Esophagus muscularis mucosa (tissue), 4 donors: ENCODE results near the gene CACNA2D2. TPM values are rescaled to one million over a fixed set of nuclear protein-coding genes. Genes with fewer than 3 reads are reported as not detected.

Experiments
- small RNA-seq, 3 donors: library from RNA; depleted of rRNA; stranded (forward); fragments of <200 nt; gene quantifications; one replicate each; pipeline ENCODE3, GENCODE V24; 2016
- total RNA-seq, 4 donors: library from RNA; depleted of rRNA; stranded (reverse); fragments of >200 nt; gene quantifications; one replicate each; pipeline versions ENCODE4 v1.1.0 to v1.2.1, GENCODE V29; 2016

The CACNA2D2 gene
- total RNA-seq, 4 donors from 2014 or later: 0.84 to 2.8 (median 1.1) TPM

Small RNA genes lying within 50 kb of the gene (small RNA-seq; reads per million reads assigned to genes)
- 0 to 0.08 (median 0) reads per million in 3 donors for gene RNA5SP131

Other genes starting within 250 kb of the CACNA2D2 start
- 10 to 100 TPM; 37.4 to 66.6 (median 46.4) TPM for gene SEMA3B, start 234.5 kb downstream of the CACNA2D2 start, total RNA-seq
- not detected for gene LSMEM2, start 224.5 kb downstream of the CACNA2D2 start, total RNA-seq
- gene IFRD2, start 211.2 kb downstream of the CACNA2D2 start, total RNA-seq: 100 to 1,000 TPM in 1 of 4 donors, 10 to 100 TPM in 3; 49.4 to 106 (median 85.8) TPM
- gene HYAL3, start 204.2 kb downstream of the CACNA2D2 start, total RNA-seq: 1 to 10 TPM; 2.1 to 6.7 (median 3.4) TPM
- gene NAA80, start 204.2 kb downstream of the CACNA2D2 start, total RNA-seq: 1 to 10 TPM; 6.8 to 9.5 (median 8.0) TPM
- gene HYAL1, start 200.1 kb downstream of the CACNA2D2 start, total RNA-seq: 10 to 100 TPM in 1 of 4 donors, 1 to 10 TPM in 3; 8.3 to 15.6 (median 9.0) TPM
- 100 to 1,000 TPM in 2 of 4 donors, 10 to 100 TPM in 2; 37.4 to 114 (median 97.2) TPM for gene HYAL2, start 180.9 kb downstream of the CACNA2D2 start, total RNA-seq
- gene TUSC2, start 175.4 kb downstream of the CACNA2D2 start, total RNA-seq: 10 to 100 TPM; 18.7 to 40.6 (median 37.5) TPM
- gene RASSF1, start 162.8 kb downstream of the CACNA2D2 start, total RNA-seq: 10 to 100 TPM; 28.7 to 44.2 (median 33.2) TPM
- under 1 TPM in 3 of 4 donors, not detected in 1; 0.50 to 0.57 (median 0.52) TPM for gene ZMYND10, start 157.9 kb downstream of the CACNA2D2 start, total RNA-seq
- gene NPRL2, start 152.9 kb downstream of the CACNA2D2 start, total RNA-seq: 10 to 100 TPM; 10.4 to 16.7 (median 14.2) TPM
- gene CYB561D2, start 152.8 kb downstream of the CACNA2D2 start, total RNA-seq: 10 to 100 TPM in 1 of 4 donors, 1 to 10 TPM in 3; 5.4 to 12.4 (median 8.1) TPM
- gene TMEM115, start 144.1 kb downstream of the CACNA2D2 start, total RNA-seq: 10 to 100 TPM; 37.0 to 85.6 (median 66.3) TPM
- gene C3orf18, start 64.1 kb upstream of the CACNA2D2 start, total RNA-seq: 10 to 100 TPM; 13.6 to 23.8 (median 18.9) TPM
- gene HEMK1, start 65.9 kb upstream of the CACNA2D2 start, total RNA-seq: 10 to 100 TPM in 1 of 4 donors, 1 to 10 TPM in 3; 4.6 to 10.6 (median 6.3) TPM
- gene CISH, start 108.1 kb upstream of the CACNA2D2 start, total RNA-seq: 10 to 100 TPM in 1 of 4 donors, 1 to 10 TPM in 3; 1.7 to 26.7 (median 4.4) TPM
- 10 to 100 TPM; 20.8 to 31.3 (median 27.2) TPM for gene MAPKAPK3, start 113.5 kb upstream of the CACNA2D2 start, total RNA-seq
- gene DOCK3, start 171.3 kb upstream of the CACNA2D2 start, total RNA-seq: 10 to 100 TPM in 1 of 4 donors, 1 to 10 TPM in 3; 5.4 to 10.6 (median 7.2) TPM